Measurements from ENCODE around the gene DMGDH. TPM values are rescaled to one million over a fixed set of nuclear protein-coding genes. Genes with fewer than 3 reads are reported as not detected.
A peak's percentile ranks its signal among the peaks of the same experiment; 100 is the strongest.

Gene DMGDH
- total RNA-seq, 1 donor from 2014 or later: 3.1 TPM

GRCh38 chr5:79021753-79022152 is 47.7 kb downstream of the DMGDH start:
- H3K27ac Mint-ChIP-seq (ENCODE audit: unreplicated experiment): peak overlapping the region; percentile 88
- DNase-seq (ENCODE audit: low spot score): no peak
- H3K9me3 Mint-ChIP-seq (ENCODE audit: low read depth): no peaks in the 10 kb centered on the region
- no peaks in the 10 kb centered on the region for H3K36me3 Mint-ChIP-seq (ENCODE audit: low read depth)
- H3K4me1 Mint-ChIP-seq (ENCODE audit: low read depth): peaks cover 26% of the 10 kb centered on the region
- no peak overlapping the region for H3K4me3 Mint-ChIP-seq (ENCODE audit: unreplicated experiment)
- H3K27me3 Mint-ChIP-seq (ENCODE audit: low read depth): no peaks in the 10 kb centered on the region
- TF ChIP-seq CTCF (IDR thresholded peaks at IDR 0.05): no peak

GRCh38 chr5:79020861-79021561 is 48.5 kb downstream of the DMGDH start:
- no peaks in the 10 kb centered on the region for H3K27me3 Mint-ChIP-seq (ENCODE audit: low read depth)
- DNase-seq (ENCODE audit: low spot score): no peak
- H3K4me1 Mint-ChIP-seq (ENCODE audit: low read depth): peaks cover 26% of the 10 kb centered on the region
- H3K27ac Mint-ChIP-seq (ENCODE audit: unreplicated experiment): peak overlapping the region; percentile 88
- H3K4me3 Mint-ChIP-seq (ENCODE audit: unreplicated experiment): peak overlapping the region; percentile 65
- H3K9me3 Mint-ChIP-seq (ENCODE audit: low read depth): no peaks in the 10 kb centered on the region
- peak; percentile 98 for TF ChIP-seq CTCF (IDR thresholded peaks at IDR 0.05)
- no peaks in the 10 kb centered on the region for H3K36me3 Mint-ChIP-seq (ENCODE audit: low read depth)

GRCh38 chr5:79014631-79015030 is 54.8 kb downstream of the DMGDH start:
- no peak for DNase-seq (ENCODE audit: low spot score)
- Mint-ChIP-seq H3K27ac (ENCODE audit: unreplicated experiment) (no peak overlapping the region), H3K9me3 (ENCODE audit: low read depth) (peaks cover 13% of the 10 kb centered on the region), H3K4me3 (ENCODE audit: unreplicated experiment) (no peak overlapping the region), H3K4me1 (ENCODE audit: low read depth) (no peaks in the 10 kb centered on the region), H3K36me3 (ENCODE audit: low read depth) (peaks cover 6% of the 10 kb centered on the region), H3K27me3 (ENCODE audit: low read depth) (peaks cover 4% of the 10 kb centered on the region)
- TF ChIP-seq CTCF (IDR thresholded peaks at IDR 0.05): no peak

- Mint-ChIP-seq H3K36me3 (ENCODE audit: low read depth) (peaks cover 6% of the 10 kb centered on the region), H3K4me1 (ENCODE audit: low read depth) (no peaks in the 10 kb centered on the region), H3K27ac (ENCODE audit: unreplicated experiment) (no peak overlapping the region), H3K9me3 (ENCODE audit: low read depth) (peaks cover 13% of the 10 kb centered on the region), H3K4me3 (ENCODE audit: unreplicated experiment) (no peak overlapping the region), H3K27me3 (ENCODE audit: low read depth) (peaks cover 4% of the 10 kb centered on the region)
- TF ChIP-seq CTCF (IDR thresholded peaks at IDR 0.05): no peak
- DNase-seq (ENCODE audit: low spot score): no peak
Observed at GRCh38 chr5:79011869-79012268, 57.6 kb downstream of the DMGDH start.

- Mint-ChIP-seq H3K36me3 (ENCODE audit: low read depth) (peaks cover 6% of the 10 kb centered on the region), H3K4me3 (ENCODE audit: unreplicated experiment) (no peak overlapping the region), H3K27ac (ENCODE audit: unreplicated experiment) (no peak overlapping the region), H3K27me3 (ENCODE audit: low read depth) (peaks cover 4% of the 10 kb centered on the region), H3K9me3 (ENCODE audit: low read depth) (peaks cover 13% of the 10 kb centered on the region), H3K4me1 (ENCODE audit: low read depth) (no peaks in the 10 kb centered on the region)
- peak; percentile 23 for TF ChIP-seq CTCF (IDR thresholded peaks at IDR 0.05)
- no peak for DNase-seq (ENCODE audit: low spot score)
Observed at GRCh38 chr5:79011219-79011836, 58.1 kb downstream of the DMGDH start.
